HFF-Myc (cell line): ENCODE data around the gene CLEC12A.

Experiments used
- DNase-seq: peaks from one replicate; pipeline ENCODE4 v3.0.0-alpha.2; 2011; ENCODE audit warnings: low read depth; ENCODE audit errors: extremely low read depth
- H3K4me3 ChIP-seq: replicated peaks from 2 replicates; pipeline ENCODE4 v1.5.1; 2011; ENCODE audit warnings: low read depth, mild to moderate bottlenecking, control low read depth, low read length
- TF ChIP-seq, protein P1 (sequence below): IDR thresholded peaks from 2 replicates; pipeline ENCODE4 v1.5.1; 2012; ENCODE audit warnings: mild to moderate bottlenecking, low read depth, low read length, control low read depth; ENCODE audit errors: missing control alignments

CLEC12A gene

DNA sequence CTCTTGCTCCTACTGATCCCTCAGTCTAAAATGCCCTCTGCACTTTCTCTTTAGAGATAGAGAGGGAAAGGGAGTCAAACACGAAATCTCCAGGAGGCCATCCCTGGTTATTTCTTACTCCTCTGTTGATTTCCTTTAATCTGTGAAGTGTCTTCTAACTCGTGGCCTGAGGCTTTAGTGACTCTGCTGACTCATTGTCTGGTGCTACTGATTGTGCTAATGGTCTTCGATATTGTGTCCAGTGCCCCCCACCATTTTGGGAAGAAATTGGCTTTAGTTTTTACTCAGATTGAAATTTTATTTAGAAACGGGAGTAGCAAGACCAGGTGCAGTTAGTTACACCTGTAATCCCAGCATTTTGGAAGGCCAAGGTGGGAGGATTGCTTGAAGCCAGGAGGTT lies 60.1 kb downstream of the CLEC12A start:
- no peak overlapping the region for H3K4me3 ChIP-seq
- no peak for DNase-seq
- TF ChIP-seq, protein P1, sequence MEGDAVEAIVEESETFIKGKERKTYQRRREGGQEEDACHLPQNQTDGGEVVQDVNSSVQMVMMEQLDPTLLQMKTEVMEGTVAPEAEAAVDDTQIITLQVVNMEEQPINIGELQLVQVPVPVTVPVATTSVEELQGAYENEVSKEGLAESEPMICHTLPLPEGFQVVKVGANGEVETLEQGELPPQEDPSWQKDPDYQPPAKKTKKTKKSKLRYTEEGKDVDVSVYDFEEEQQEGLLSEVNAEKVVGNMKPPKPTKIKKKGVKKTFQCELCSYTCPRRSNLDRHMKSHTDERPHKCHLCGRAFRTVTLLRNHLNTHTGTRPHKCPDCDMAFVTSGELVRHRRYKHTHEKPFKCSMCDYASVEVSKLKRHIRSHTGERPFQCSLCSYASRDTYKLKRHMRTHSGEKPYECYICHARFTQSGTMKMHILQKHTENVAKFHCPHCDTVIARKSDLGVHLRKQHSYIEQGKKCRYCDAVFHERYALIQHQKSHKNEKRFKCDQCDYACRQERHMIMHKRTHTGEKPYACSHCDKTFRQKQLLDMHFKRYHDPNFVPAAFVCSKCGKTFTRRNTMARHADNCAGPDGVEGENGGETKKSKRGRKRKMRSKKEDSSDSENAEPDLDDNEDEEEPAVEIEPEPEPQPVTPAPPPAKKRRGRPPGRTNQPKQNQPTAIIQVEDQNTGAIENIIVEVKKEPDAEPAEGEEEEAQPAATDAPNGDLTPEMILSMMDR: no peak

GRCh38 chr12:10031771-10032175 lies 60.6 kb downstream of the CLEC12A start:
- peak; percentile 37 for DNase-seq
- TF ChIP-seq, protein P1: no peak
- H3K4me3 ChIP-seq: no peak overlapping the region

DNA sequence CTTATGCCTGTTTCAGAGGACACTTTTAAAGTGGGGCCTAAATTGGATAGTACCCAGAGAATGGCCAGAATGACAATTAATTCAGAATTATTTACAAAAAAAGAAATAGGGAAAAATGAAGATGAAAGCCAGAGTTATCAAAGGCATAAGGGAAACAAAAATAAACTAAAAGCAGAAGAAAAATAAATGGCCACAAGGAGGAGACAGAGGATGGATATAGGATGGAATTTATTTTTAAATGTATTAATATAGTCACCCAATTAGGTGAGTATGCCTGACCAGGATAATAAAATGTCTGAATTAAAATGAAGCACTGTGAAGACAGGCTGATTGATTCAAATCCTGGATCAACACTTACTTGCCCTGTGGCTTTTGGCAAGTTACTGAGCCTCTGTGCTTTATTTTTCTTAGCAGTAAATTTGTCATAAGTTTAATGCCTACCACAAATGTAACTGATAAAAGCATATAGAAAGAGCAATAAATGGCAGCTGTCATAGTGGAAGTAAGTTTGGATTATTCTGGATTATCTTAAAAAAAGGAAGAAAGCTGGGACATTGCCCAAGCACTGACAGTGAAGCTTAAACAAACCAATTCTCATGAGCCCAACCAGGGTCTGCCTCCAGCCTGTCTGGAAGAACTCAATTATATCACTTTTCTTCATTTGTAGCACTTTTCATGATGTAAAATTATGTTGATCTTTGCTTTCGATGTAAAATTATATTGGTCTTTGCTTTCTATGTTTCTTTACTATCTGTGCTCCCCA lies 62.8 kb downstream of the CLEC12A start:
- peak; percentile 12 for DNase-seq
- H3K4me3 ChIP-seq: no peak overlapping the region
- TF ChIP-seq, protein P1: peak; percentile 22
